Peyer's patch (tissue), 4 donors: ENCODE results near the gene EPS8L1. TPM values are rescaled to one million over a fixed set of nuclear protein-coding genes. Genes with fewer than 3 reads are reported as not detected.

Experiments
- DNase-seq, 3 donors: peaks; one replicate each; pipeline ENCODE4 v3.0.0-alpha.2; 2017 to 2019
- H3K27ac ChIP-seq, 4 donors: fragments of 200-600 bp; sonication (generic); one replicate each; pipeline ENCODE4 v1.5.1; 2016 to 2019
- H3K27me3 ChIP-seq, 2 donors: fragments of 200-600 bp; sonication (generic); one replicate each; pipeline ENCODE4 v1.5.1; 2019
- H3K36me3 ChIP-seq, 3 donors: fragments of 200-600 bp; sonication (generic); one replicate each; pipeline ENCODE4 v1.5.1; 2016 to 2019
- H3K4me1 ChIP-seq, 4 donors: fragments of 200-600 bp; sonication (generic); one replicate each; pipeline ENCODE4 v1.5.1; 2016 to 2019
- H3K4me3 ChIP-seq, 4 donors: fragments of 200-600 bp; sonication (generic); 1 replicate in 3 of 4; 2 replicates in 1 of 4; pipeline ENCODE4 v1.5.1; 2016 to 2019; ENCODE audit warnings: mild to moderate bottlenecking in 1 of 4
- H3K9me3 ChIP-seq, 4 donors: fragments of 200-600 bp; sonication (generic); one replicate each; pipeline ENCODE4 v1.5.1; 2016 to 2019; ENCODE audit warnings: mild to moderate bottlenecking in 1 of 4
- POLR2A ChIP-seq, 2 donors: fragments of 450-650 bp; IDR thresholded peaks; one replicate each; pipeline ENCODE4 v1.5.1; 2017; ENCODE audit warnings: antibody characterized with exemption in 2 of 2, mild to moderate bottlenecking in 2 of 2, moderate library complexity in 2 of 2
- total RNA-seq, 4 donors: library from RNA; depleted of rRNA; stranded (reverse); fragments of >200 nt; gene quantifications; one replicate each; pipeline ENCODE4 v1.1.0, GENCODE V29; 2016
- TF ChIP-seq, protein P1 (sequence below), 6 experiments: fragments of 450-650 bp in 4 of 6; fragments of 200-600 bp in 2 of 6; sonication (generic) in 1 of 6; IDR thresholded peaks; one replicate each; pipeline ENCODE4 v1.5.1; 2017 to 2019; ENCODE audit warnings: antibody characterized with exemption in 6 of 6, mild to moderate bottlenecking in 3 of 6, moderate library complexity in 1 of 6

EPS8L1 gene
- total RNA-seq, 4 donors from 2014 or later = 5.0 to 43.8 (median 23.1) TPM

DNA sequence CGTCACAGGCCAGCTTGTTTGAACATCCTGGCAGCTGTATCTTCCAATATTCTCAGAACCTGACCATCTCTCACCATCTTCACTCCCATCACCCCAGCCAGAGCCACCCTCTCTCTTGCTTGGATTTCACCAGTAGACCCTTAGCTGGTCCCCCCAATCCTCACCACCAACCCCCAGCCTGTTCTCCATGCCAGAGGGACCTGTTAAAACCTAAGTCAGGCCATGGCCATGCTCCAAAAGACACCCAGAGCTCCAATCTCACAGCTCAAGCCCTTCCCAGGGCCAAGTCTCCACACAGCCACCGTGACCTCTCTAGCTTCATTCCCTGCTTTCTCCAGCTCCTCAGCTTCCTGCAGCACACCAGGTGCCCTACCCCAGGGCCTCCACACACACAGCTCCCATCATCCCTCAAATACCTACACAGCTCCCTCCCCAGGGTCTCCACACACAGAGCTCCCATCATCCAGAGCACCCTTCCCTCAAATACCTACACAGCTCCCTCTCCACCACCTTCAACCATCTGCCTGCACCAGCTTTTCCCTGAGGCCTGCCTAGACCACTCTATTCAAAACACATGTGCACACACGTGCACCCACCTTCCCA, 13.8 kb downstream of the EPS8L1 start:
- Histone ChIP-seq H3K4me3 (no peak overlapping the region), H3K27me3 (no peaks in the 10 kb centered on the region), H3K9me3 (no peaks in the 10 kb centered on the region), H3K36me3 (peaks cover 0 to 34% (median 0%) of the 10 kb centered on the region in 3 donors), H3K27ac (no peak overlapping the region), H3K4me1 (peaks cover 0 to 25% (median 12%) of the 10 kb centered on the region in 4 donors)
- TF ChIP-seq POLR2A (IDR thresholded peaks at IDR 0.05) = no peak
- TF ChIP-seq, protein P1, sequence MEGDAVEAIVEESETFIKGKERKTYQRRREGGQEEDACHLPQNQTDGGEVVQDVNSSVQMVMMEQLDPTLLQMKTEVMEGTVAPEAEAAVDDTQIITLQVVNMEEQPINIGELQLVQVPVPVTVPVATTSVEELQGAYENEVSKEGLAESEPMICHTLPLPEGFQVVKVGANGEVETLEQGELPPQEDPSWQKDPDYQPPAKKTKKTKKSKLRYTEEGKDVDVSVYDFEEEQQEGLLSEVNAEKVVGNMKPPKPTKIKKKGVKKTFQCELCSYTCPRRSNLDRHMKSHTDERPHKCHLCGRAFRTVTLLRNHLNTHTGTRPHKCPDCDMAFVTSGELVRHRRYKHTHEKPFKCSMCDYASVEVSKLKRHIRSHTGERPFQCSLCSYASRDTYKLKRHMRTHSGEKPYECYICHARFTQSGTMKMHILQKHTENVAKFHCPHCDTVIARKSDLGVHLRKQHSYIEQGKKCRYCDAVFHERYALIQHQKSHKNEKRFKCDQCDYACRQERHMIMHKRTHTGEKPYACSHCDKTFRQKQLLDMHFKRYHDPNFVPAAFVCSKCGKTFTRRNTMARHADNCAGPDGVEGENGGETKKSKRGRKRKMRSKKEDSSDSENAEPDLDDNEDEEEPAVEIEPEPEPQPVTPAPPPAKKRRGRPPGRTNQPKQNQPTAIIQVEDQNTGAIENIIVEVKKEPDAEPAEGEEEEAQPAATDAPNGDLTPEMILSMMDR (IDR thresholded peaks at IDR 0.05) = no peak
- DNase-seq = no peak

DNA sequence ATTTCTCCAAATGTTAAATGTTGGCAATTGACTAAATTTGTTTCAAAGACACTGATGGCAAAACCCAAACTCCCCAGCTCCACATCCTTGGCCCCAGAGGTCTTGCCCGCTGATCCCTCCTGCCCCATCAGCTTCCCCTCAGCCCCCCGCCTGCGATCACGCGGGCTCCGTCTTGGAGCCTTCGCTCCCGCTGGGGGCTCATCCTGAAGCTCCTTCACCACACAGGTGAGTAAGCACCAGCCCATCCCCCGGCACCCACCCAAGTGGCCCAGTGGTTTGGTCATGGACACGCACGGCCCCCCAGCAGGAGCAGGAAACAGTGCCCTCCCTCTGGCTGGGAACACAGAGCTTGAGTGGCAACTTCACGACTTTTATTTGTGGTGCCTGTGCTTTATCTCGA, 14.9 kb downstream of the EPS8L1 start:
- Histone ChIP-seq H3K9me3 (no peaks in the 10 kb centered on the region), H3K27ac (no peak overlapping the region), H3K4me1 (peaks cover 0 to 25% (median 12%) of the 10 kb centered on the region in 4 donors), H3K4me3 (no peak overlapping the region), H3K27me3 (no peaks in the 10 kb centered on the region), H3K36me3 (peaks cover 0 to 45% (median 0%) of the 10 kb centered on the region in 3 donors)
- no peak for DNase-seq
- TF ChIP-seq, protein P1 (IDR thresholded peaks at IDR 0.05) = no peak
- TF ChIP-seq POLR2A (IDR thresholded peaks at IDR 0.05) = no peak

- peaks cover 0 to 53% (median 0%) of the 10 kb centered on the region in 3 donors for H3K36me3 ChIP-seq
These were observed 15.6 kb downstream of the EPS8L1 start for GRCh38 chr19:55091126-55091910.

GRCh38 chr19:55091955-55092354, 16.3 kb downstream of the EPS8L1 start:
- DNase-seq = no peak

More at GRCh38 chr19:55091126-55091910, 15.6 kb downstream of the EPS8L1 start:
- Histone ChIP-seq H3K9me3 (no peaks in the 10 kb centered on the region), H3K27ac (no peak overlapping the region), H3K27me3 (no peaks in the 10 kb centered on the region), H3K4me3 (no peak overlapping the region), H3K4me1 (peaks cover 0 to 23% (median 12%) of the 10 kb centered on the region in 4 donors)
- DNase-seq = no peak
- TF ChIP-seq POLR2A (IDR thresholded peaks at IDR 0.05) = no peak
- TF ChIP-seq, protein P1 (IDR thresholded peaks at IDR 0.05) = no peak

More at GRCh38 chr19:55091955-55092354, 16.3 kb downstream of the EPS8L1 start:
- TF ChIP-seq, protein P1 (IDR thresholded peaks at IDR 0.05) = no peak
- TF ChIP-seq POLR2A (IDR thresholded peaks at IDR 0.05) = no peak
- no peak overlapping the region for H3K27ac ChIP-seq
- H3K27me3 ChIP-seq = no peaks in the 10 kb centered on the region
- H3K4me3 ChIP-seq = no peak overlapping the region
- H3K9me3 ChIP-seq = no peaks in the 10 kb centered on the region
- peaks cover 0 to 17% (median 10%) of the 10 kb centered on the region in 4 donors for H3K4me1 ChIP-seq
- H3K36me3 ChIP-seq = peaks cover 0 to 53% (median 0%) of the 10 kb centered on the region in 3 donors
